GM13976 (cell line): ENCODE results near the gene YARS1.
"Not testable (repeated sequence)": the region's sequence is repeated elsewhere in the genome, so short reads cannot be mapped to it uniquely, and the experiment has no call there.

Experiments used
- DNase-seq: peaks from one replicate; pipeline ENCODE4 v3.0.0; 2012; ENCODE audit warnings: low spot score
- in situ Hi-C: fragments of 300-500 bp; cut with MboI; formaldehyde crosslinking; loops from one replicate; pipeline ENCODE4 v1.12.0; 2022; ENCODE audit warnings: low sequenced_read_pairs, mixed read lengths, inconsistent platforms; ENCODE audit not compliant: unreplicated experiment
- TF ChIP-seq, protein P1 (sequence below): IDR thresholded peaks from 2 replicates; pipeline ENCODE4 v1.5.1; 2012; ENCODE audit warnings: borderline replicate concordance, mild to moderate bottlenecking; ENCODE audit not compliant: insufficient read depth; ENCODE audit errors: extremely low read depth, missing control alignments, control extremely low read depth

YARS1 gene

DNA sequence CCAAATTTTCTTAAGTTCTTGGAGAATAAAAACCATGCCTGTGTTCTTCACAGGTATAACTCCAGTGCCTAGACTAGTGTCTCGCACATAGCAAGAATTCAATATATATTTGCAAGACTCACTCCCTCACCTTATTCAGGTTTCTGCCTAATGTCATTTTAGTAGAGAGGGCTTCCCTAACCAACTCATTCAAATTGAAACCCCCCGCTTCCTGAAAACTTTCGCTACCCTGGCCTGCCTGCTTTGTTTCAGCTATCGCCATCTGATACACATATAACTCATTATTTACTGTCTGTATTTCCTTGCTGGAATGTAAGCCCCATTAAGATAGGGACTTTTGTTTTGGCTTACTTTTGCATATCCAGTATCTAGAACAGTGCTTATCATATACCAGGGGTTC, 8.6 kb downstream of the YARS1 start:
- in situ Hi-C loops: no loop called here
- TF ChIP-seq, protein P1, sequence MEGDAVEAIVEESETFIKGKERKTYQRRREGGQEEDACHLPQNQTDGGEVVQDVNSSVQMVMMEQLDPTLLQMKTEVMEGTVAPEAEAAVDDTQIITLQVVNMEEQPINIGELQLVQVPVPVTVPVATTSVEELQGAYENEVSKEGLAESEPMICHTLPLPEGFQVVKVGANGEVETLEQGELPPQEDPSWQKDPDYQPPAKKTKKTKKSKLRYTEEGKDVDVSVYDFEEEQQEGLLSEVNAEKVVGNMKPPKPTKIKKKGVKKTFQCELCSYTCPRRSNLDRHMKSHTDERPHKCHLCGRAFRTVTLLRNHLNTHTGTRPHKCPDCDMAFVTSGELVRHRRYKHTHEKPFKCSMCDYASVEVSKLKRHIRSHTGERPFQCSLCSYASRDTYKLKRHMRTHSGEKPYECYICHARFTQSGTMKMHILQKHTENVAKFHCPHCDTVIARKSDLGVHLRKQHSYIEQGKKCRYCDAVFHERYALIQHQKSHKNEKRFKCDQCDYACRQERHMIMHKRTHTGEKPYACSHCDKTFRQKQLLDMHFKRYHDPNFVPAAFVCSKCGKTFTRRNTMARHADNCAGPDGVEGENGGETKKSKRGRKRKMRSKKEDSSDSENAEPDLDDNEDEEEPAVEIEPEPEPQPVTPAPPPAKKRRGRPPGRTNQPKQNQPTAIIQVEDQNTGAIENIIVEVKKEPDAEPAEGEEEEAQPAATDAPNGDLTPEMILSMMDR: no peak

DNA sequence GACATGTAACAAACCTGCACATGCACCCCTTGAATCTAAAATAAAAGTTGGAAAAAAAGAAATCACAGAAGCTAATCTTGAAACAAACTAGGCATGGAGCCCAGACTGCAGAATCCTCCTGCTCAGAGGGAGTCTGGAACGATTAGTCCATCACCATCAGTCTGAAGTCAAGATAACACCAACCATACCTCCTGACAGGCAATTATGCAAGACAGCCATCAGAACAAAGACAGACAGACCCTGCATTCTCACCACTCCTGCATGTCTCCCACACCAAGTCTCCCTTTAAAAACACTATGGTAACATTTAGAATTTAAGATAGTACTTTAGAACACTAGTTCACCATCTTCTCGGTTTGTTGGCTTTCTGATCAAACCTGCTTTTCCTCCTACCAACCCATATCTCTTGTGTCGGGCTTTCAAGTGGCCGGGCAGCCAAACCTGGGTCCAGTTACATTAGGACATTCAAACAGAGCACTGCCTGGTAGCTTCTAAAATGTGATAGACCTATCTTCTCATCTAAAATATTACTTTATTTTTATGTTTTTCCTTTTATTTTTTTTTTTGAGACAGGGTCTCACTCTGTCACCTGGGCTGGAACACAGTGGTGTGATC, 10.1 kb downstream of the YARS1 start:
- TF ChIP-seq, protein P1: no peak
- DNase-seq: no peak
- in situ Hi-C loops: no loop called here

More for the DNA sequence above, 8.6 kb downstream of the YARS1 start:
- no peak for DNase-seq

DNA sequence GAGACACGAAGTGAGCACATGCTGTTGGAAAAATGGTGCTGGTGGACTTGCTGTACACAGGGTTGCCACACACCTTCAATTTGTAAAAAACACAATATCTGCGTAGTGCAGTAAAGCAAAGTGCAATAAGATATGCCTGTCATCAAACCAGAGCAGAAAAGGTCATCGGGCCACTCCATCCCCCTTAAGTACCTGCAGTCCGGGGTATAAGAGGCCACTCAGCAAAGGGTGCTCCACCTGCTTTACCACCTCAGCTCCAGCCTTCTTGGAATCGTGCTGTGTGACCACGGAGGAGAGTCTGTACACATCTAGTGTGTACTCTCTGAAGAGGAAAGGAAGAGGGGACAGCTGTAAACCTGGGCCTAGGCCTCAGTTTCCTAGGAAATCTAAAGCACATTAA, 10.9 kb downstream of the YARS1 start:
- in situ Hi-C loops: no loop called here
- TF ChIP-seq, protein P1: no peak
- DNase-seq: no peak

DNA sequence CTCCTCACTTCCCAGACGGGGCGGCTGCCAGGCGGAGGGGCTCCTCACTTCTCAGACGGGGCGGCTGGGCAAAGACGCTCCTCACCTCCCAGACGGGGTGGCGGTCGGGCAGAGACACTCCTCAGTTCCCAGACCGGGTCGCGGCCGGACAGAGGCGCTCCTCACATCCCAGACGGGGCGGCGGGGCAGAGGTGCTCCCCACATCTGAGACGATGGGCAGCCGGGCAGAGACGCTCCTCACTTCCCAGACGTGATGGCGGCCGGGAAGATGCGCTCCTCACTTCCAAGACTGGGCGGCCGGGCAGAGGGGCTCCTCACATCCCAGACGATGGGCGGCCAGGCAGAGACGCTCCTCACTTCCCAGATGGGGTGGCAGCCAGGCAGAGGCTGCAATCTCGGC, 12.7 kb downstream of the YARS1 start:
- in situ Hi-C loops, DNase-seq: not testable (repeated sequence)

DNA sequence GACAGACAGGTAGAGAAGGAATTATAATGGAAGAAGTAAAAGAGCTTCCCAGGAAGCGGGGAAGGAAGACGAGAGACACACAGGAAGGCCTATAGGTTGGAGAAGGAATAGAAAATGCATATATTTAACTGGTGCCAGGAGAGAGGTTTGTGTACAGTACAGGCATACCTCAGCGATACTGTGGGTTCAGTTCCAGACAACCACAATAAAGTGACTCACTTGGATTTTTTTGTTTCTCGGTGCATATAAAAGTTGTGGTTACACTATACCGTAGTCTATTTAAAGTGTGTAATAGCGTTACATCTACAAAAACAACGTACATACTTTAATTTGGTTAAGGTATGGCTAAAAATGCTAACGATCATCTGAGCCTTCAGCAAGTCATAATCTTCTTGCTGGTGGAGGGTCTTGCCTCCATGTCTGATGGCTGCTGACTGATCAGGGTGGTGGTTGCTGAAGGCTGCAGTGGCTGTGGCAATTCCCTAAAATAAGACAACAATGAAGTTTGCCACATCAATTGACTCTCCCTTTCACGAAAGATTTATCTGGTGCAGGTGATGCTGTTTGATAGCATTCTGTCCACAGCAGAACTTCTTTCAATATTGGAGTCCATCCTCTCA, 16.0 kb downstream of the YARS1 start:
- TF ChIP-seq, protein P1: no peak
- DNase-seq: no peak
- in situ Hi-C loops: no loop called here

DNA sequence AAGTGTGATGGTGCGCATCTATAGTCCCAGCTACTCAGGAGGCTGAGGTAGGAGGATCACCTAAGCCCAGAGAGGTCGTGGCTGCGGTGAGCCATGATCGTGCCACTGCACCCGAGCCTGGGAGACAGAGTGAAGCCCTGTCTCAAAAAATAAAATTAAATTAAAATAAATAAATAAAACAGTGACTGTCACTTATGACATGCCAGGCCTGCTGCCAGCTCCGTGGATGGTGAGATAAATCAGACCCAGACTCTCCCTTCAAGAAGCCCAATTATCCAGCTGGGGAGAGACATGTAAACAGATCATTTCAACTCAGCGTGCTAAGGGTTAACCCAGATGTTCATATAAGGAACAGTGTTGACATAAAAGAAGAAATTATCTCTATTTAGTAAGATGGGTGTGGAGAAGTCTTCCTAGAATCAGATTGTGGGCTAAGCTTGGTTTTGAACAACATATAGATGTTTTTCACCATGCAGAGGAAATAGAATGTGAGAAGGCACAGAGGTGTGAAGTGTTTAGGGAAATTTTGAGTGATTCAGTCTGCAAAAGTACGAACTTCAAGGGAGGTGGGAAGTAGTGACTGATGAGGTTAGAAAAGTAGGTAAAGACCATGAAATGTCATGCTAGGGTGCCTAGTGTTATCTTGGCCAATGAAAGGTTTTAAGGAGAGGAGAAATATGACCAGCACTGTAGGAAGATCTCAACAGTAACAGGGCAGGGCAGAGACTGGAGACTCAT, 18.3 kb downstream of the YARS1 start:
- in situ Hi-C loops: no loop called here
- peak; percentile 42 for DNase-seq
- TF ChIP-seq, protein P1: no peak

DNA sequence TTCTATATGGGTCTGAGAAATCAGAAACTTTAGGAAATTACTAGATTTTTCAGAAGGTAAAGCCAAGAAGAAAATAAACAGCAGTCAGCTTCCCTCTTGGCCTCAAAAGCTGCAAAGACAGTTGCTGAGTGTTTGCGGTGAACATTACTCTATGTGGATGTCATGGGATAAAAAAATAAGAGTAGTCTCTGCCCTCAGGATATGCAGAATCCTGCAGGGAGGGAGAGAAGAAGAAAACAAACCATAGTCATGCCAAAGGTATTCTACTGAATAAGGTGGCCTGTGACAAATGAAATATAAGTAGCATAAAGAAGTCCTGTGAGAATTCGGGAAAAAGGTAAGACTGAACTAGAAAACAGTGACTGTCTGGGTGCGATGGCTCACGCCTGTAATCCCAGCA, 19.0 kb downstream of the YARS1 start:
- in situ Hi-C loops: no loop called here
- TF ChIP-seq, protein P1: no peak
- DNase-seq: no peak
